Panc1 (cell line): Measurements from ENCODE around the gene DIAPH2. TPM values are rescaled to one million over a fixed set of nuclear protein-coding genes. Genes with fewer than 3 reads are reported as not detected.

Source experiments
- ATAC-seq: fragments of 200-7000 bp; cut with Tn5 transposase; 2 replicates; pipeline ENCODE4 v1.9.1; 2020; ENCODE audit warnings: mild to moderate bottlenecking, moderate library complexity
- BruUV-seq: library from RNA; stranded (reverse); fragments of 400-500 nt; replicated peaks from 2 replicates; lab custom pipeline; 2021; lab: Mats Ljungman, UMichigan
- CTCF ChIA-PET: fragments of 300-600 bp; sonication (Branson Sonifier 250); formaldehyde crosslinking; loops from one replicate; lab custom pipeline; 2022; ENCODE audit warnings: antibody characterized with exemption; lab: Charles Lee
- POLR2A ChIA-PET: fragments of 300-600 bp; sonication (Branson Sonifier 250); formaldehyde crosslinking; loops from one replicate; lab custom pipeline; 2022; ENCODE audit warnings: antibody characterized with exemption; lab: Charles Lee
- DNase-seq: peaks from one replicate; pipeline ENCODE4 v3.0.0-alpha.2; 2010; ENCODE audit warnings: low read depth, low spot score
- H3K27ac ChIP-seq: 2 replicates; pipeline ENCODE4 v1.5.1; 2011; ENCODE audit warnings: mild to moderate bottlenecking, low read length, inconsistent platforms
- H3K27me3 ChIP-seq: fragments of 200-500 bp; sonication (Bioruptor generic); 2 replicates; pipeline ENCODE4 v1.6.0; 2014; ENCODE audit warnings: low read length, inconsistent platforms; ENCODE audit not compliant: control insufficient read depth, insufficient read depth
- H3K36me3 ChIP-seq: fragments of 200-500 bp; sonication (Bioruptor generic); 2 replicates; pipeline ENCODE4 v1.5.1; 2014; ENCODE audit warnings: inconsistent platforms, mild to moderate bottlenecking, low read length, moderate library complexity; ENCODE audit not compliant: control insufficient read depth, insufficient read depth
- H3K4me1 ChIP-seq: 2 replicates; pipeline ENCODE4 v1.5.1; 2011; ENCODE audit warnings: inconsistent platforms, mild to moderate bottlenecking, low read length, moderate library complexity; ENCODE audit not compliant: control insufficient read depth, insufficient read depth
- H3K4me3 ChIP-seq, 2 experiments: 2 replicates each; pipeline ENCODE4 v1.5.1; 2011 to 2012; ENCODE audit warnings: low read depth in 2 of 2, low read length in 2 of 2, mild to moderate bottlenecking in 2 of 2, inconsistent platforms in 1 of 2, moderate library complexity in 1 of 2
- H3K9me3 ChIP-seq: fragments of 200-500 bp; sonication (Bioruptor generic); 2 replicates; pipeline ENCODE4 v1.5.1; 2014; ENCODE audit warnings: low read depth, mild to moderate bottlenecking, inconsistent platforms, low read length, moderate library complexity; ENCODE audit not compliant: control insufficient read depth, insufficient read depth
- CTCF ChIP-seq: fragments of 450-650 bp; IDR thresholded peaks from 2 replicates; pipeline ENCODE4 v1.5.1; 2017; ENCODE audit warnings: mild to moderate bottlenecking
- POLR2AphosphoS5 ChIP-seq: IDR thresholded peaks from 2 replicates; pipeline ENCODE4 v1.6.1; 2012; ENCODE audit warnings: mild to moderate bottlenecking, low read depth, low read length, moderate library complexity
- REST ChIP-seq, 2 experiments: IDR thresholded peaks; 2 replicates each; pipeline ENCODE4 v1.6.1; 2011 to 2012; ENCODE audit warnings: low read depth in 2 of 2, control low read depth in 1 of 2, low read length in 1 of 2, mild to moderate bottlenecking in 1 of 2, moderate library complexity in 1 of 2; ENCODE audit not compliant: insufficient read depth in 1 of 2
- SIN3A ChIP-seq: IDR thresholded peaks from 2 replicates; pipeline ENCODE4 v1.6.1; 2012; ENCODE audit warnings: low read depth, mild to moderate bottlenecking, low read length, moderate library complexity, borderline replicate concordance; ENCODE audit not compliant: insufficient read depth
- TCF7L2 ChIP-seq: IDR thresholded peaks from 2 replicates; pipeline ENCODE4 v1.6.1; 2011; ENCODE audit warnings: mild to moderate bottlenecking, low read depth, low read length, inconsistent platforms
- in situ Hi-C: cut with HindIII; loops from 2 replicates; pipeline ENCODE4 v1.10.0; 2016; ENCODE audit warnings: low sequenced_read_pairs, low pct_unique_long_range_greater_than_20kb
- intact Hi-C: fragments of 100-400 bp; cut with micrococcal nuclease; formaldehyde crosslinking; loops from one replicate; pipeline ENCODE4 v1.10.0; 2022; ENCODE audit not compliant: unreplicated experiment
- total RNA-seq: library from RNA; stranded (reverse); gene quantifications from one replicate; pipeline ENCODE4 v1.2.1, GENCODE V29; 2021; ENCODE audit not compliant: unreplicated experiment

DIAPH2 gene
- total RNA-seq, 1 experiment from 2014 or later = 17.0 TPM

DNA sequence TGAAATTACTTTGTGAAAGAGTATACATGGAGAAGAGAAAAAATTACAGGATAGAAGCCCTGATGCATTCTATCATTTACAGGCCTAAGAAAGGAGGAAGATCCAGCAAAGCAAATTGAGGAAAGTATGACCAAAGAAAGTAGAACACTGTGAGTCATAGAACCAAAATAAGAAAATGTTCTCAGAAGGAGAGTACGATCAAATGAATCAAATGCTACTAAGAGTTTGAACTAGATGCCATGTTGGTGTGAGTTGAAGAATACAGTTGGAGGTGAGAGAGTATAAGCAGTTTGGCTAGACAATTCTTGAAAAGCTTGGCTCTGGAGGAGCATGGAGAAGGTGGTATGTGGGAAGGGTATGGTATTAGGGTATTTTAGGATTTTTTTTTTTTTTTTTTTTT lies 360.8 kb downstream of the DIAPH2 start:
- Histone ChIP-seq H3K27ac (no peak overlapping the region), H3K9me3 (no peaks in the 10 kb centered on the region), H3K4me3 (no peak overlapping the region), H3K36me3 (no peaks in the 10 kb centered on the region), H3K27me3 (no peaks in the 10 kb centered on the region), H3K4me1 (no peaks in the 10 kb centered on the region)
- no peak for TF ChIP-seq POLR2AphosphoS5
- TF ChIP-seq CTCF = no peak
- no peak for TF ChIP-seq REST (IDR thresholded peaks at IDR 0.05; ENCODE audit: insufficient read depth in 1 of 2, low read depth in 2 of 2, low read length in 1 of 2)
- TF ChIP-seq TCF7L2 = no peak
- TF ChIP-seq SIN3A = no peak
- POLR2A ChIA-PET = no interaction called here
- intact Hi-C loops = no loop called here
- DNase-seq (no peak), ATAC-seq (no peak)
- CTCF ChIA-PET = no interaction called here
- no TSS peak for BruUV-seq
- in situ Hi-C loops = no loop called here

- ATAC-seq = no peak
- POLR2A ChIA-PET = no interaction called here
- CTCF ChIA-PET = no interaction called here
Measured at GRCh38 chrX:97046867-97047266, 362.2 kb downstream of the DIAPH2 start.

More at GRCh38 chrX:97046867-97047266, 362.2 kb downstream of the DIAPH2 start:
- no peak for DNase-seq
- no peaks in the 10 kb centered on the region for H3K4me1 ChIP-seq
- BruUV-seq = no TSS peak
- H3K9me3 ChIP-seq = no peaks in the 10 kb centered on the region
- in situ Hi-C loops = no loop called here
- TF ChIP-seq CTCF (no peak), TCF7L2 (no peak), POLR2AphosphoS5 (no peak), SIN3A (no peak), REST (IDR thresholded peaks at IDR 0.05; ENCODE audit: insufficient read depth in 1 of 2, low read depth in 2 of 2, low read length in 1 of 2) (no peak)
- H3K4me3 ChIP-seq = no peak overlapping the region
- no peaks in the 10 kb centered on the region for H3K36me3 ChIP-seq
- H3K27ac ChIP-seq = no peak overlapping the region
- no peaks in the 10 kb centered on the region for H3K27me3 ChIP-seq
- intact Hi-C loops = no loop called here
